GM12875 (cell line): ENCODE data around the gene POLR3A.
"Not testable (repeated sequence)": the region's sequence is repeated elsewhere in the genome, so short reads cannot be mapped to it uniquely, and the experiment has no call there.

ENCODE experiments used
- H3K4me3 ChIP-seq: one replicate; pipeline ENCODE4 v1.5.1; 2011; ENCODE audit warnings: low read depth, low read length, control low read depth
- TF ChIP-seq, protein P1 (sequence below): IDR thresholded peaks from 2 replicates; pipeline ENCODE4 v1.5.1; 2011; ENCODE audit warnings: low read depth, mild to moderate bottlenecking, control low read depth, inconsistent platforms, low read length, moderate library complexity, borderline replicate concordance; ENCODE audit not compliant: insufficient read depth

POLR3A gene

DNA sequence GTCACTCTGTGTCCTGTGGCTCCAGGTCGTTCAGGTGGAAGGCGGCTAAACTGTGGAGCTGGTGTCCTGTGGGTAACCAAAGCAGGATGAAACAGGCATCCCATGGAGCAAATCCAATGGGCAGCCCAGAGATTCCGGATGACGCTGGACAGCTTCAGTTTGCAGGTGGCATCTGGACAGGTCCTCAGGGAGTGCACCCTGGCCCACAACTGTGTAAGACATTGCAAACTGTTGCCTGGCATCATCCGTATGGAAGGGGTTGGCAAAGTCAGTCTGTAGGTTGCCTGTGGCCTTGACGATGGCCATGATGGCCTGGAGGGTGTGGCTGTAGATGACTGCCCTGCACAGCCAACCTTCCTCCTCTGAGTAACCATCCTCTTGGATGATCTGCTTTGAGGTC lies 39.8 kb upstream of the POLR3A start:
- H3K4me3 ChIP-seq: no peak overlapping the region
- TF ChIP-seq, protein P1, sequence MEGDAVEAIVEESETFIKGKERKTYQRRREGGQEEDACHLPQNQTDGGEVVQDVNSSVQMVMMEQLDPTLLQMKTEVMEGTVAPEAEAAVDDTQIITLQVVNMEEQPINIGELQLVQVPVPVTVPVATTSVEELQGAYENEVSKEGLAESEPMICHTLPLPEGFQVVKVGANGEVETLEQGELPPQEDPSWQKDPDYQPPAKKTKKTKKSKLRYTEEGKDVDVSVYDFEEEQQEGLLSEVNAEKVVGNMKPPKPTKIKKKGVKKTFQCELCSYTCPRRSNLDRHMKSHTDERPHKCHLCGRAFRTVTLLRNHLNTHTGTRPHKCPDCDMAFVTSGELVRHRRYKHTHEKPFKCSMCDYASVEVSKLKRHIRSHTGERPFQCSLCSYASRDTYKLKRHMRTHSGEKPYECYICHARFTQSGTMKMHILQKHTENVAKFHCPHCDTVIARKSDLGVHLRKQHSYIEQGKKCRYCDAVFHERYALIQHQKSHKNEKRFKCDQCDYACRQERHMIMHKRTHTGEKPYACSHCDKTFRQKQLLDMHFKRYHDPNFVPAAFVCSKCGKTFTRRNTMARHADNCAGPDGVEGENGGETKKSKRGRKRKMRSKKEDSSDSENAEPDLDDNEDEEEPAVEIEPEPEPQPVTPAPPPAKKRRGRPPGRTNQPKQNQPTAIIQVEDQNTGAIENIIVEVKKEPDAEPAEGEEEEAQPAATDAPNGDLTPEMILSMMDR: no peak

DNA sequence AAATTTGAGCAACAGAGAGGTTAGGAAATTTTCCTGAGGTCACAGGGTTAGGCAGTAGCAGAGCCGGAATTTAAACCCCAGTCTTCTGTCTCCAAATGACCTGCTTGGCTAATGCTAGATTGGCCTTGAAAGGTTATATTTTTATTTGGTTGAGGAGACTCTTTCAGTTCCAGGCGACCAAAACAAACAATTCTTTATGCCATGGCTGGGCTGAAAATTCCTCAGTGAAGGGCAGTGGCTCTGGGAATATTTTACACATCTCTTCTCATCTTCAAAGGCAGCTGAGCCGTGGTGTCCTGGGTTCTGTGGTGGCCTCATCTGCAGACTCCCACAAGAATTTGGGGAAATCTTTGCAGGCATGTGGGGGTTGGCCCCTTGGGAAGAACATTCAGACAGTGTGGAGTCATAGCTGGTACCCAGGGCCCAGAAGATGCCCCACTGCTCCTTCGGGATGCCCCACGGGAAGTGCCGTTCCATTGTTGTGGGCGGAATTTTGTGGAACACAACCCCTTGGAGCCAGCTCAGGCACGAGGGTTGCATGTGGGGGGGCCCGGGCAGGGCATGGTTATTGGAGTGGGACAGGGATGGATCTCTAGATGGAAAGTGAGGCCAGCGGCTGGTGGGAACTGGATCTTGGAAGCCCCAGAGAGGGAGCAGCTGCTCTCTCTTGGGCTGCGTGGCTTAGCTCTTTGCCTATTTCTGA lies 37.6 kb upstream of the POLR3A start:
- TF ChIP-seq, protein P1: no peak
- no peak overlapping the region for H3K4me3 ChIP-seq

DNA sequence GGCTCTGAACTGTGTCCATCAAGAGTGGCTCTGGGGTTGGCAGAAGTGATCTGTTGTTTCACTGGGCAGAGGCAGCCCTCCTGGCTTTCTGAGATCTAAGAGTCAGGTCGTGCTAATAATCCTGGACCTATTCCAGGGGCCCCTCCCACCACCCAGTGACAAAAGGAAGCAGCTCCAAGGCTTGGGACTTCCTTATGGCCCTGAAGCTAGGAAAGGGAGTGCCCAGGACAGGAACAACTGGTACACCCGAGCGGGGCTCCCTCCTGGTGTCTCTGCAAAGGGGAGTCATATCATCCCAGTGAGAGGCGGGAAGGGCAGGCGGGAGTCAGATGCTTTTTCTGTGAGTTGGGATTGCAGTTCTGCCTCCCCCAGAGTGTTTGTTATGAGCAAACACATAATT lies 36.7 kb upstream of the POLR3A start:
- TF ChIP-seq, protein P1: no peak

DNA sequence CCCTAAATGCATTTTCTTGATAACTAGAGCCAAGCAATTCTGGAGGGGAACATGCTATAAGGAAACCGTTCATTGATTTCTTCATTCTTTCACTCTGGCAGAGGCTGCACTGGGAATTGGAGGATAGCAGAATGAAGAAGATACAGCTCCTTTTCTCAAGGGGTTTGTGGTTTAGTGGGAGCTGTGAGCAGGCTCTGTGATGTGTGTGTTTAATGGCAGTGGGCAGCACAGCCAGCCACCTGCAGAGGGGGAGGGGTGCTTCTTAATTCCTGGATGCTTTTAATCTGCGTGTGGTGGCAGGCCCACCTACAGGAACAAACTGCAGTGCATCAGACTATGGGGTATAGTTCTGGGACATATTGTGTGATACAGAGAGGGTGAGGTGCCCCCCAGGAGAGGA lies 36.3 kb upstream of the POLR3A start:
- H3K4me3 ChIP-seq: no peak overlapping the region
- TF ChIP-seq, protein P1: no peak

More for the DNA sequence above, 36.7 kb upstream of the POLR3A start:
- no peak overlapping the region for H3K4me3 ChIP-seq

DNA sequence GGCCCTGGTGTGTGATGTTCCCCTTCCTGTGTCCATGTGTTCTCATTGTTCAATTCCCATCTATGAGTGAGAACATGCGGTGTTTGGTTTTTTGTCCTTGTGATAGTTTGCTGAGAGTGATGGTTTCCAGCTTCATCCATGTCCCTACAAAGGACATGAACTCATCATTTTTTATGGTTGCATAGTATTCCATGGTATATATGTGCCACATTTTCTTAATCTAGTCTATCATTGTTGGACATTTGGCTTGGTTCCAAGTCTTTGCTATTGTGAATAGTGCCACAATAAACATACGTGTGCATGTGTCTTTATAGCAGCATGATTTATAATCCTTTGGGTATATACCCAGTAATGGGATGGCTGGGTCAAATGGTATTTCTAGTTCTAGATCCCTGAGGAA lies 35.6 kb upstream of the POLR3A start:
- not testable (repeated sequence) for H3K4me3 ChIP-seq

DNA sequence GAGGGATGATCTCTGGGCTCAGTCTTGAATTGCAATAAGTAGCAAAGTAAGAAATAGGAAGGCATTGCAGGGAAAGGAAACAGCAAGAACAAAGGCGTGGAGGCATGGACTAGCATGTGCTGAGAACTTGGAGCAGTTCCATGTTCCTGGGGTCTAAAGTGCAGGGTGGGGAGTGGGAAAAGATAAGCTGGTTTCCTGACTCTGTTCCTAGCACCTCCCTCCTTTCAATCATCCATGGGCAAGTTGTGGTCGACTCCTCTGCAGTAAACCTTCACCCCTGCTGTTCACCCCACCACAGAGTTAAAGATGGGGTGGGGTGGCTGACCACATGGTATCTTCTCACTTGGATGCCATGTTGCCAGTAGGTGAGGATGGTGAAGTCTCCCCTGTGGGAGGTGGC lies 33.9 kb upstream of the POLR3A start:
- H3K4me3 ChIP-seq: no peak overlapping the region
- TF ChIP-seq, protein P1: no peak

DNA sequence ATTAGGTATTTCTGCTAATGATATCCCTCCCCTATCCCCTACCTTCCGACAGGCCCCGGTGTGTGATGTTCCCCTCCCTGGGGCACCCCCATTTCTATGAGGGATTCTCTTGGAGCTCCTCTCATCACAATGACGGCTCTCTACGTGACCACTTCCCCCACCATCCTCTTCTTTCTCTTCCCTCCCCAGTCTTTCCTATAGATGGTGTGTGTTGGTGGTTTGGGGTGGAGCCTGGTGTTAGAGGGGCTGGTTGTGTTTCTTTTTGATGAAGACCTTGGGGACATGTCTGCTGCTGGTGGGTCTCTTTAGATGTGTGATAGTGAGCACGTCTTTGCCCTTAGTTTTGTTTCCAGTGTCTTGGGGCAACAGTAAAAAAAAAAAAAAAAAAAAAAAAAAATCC lies 33.0 kb upstream of the POLR3A start:
- TF ChIP-seq, protein P1: no peak
- H3K4me3 ChIP-seq: no peak overlapping the region
